ENCODE measurements around the gene LETMD1.
"Not testable (repeated sequence)": the region's sequence is repeated elsewhere in the genome, so short reads cannot be mapped to it uniquely, and the experiment has no call there.

Gene LETMD1

GRCh38 chr12:51027342-51027835, 20.7 kb upstream of the LETMD1 start:
- DNase-seq: no peak

GRCh38 chr12:51028126-51028812, 19.9 kb upstream of the LETMD1 start:
- DNase-seq: no peak

- no peak for DNase-seq
Measured at GRCh38 chr12:51028813-51029150, 19.3 kb upstream of the LETMD1 start.

GRCh38 chr12:51033048-51033447, 15.1 kb upstream of the LETMD1 start:
- no peak for DNase-seq

GRCh38 chr12:51033457-51034089, 14.6 kb upstream of the LETMD1 start:
- no peak for DNase-seq

- no peak for DNase-seq
Measured at GRCh38 chr12:51036279-51036678, 11.8 kb upstream of the LETMD1 start.

- no peak for DNase-seq
Measured at GRCh38 chr12:51048661-51049251, 629 bp downstream of the LETMD1 start.

- no peak for DNase-seq
Measured at GRCh38 chr12:51049525-51049924, 1.4 kb downstream of the LETMD1 start.

GRCh38 chr12:51051787-51052186, 3.7 kb downstream of the LETMD1 start:
- DNase-seq: no peak

- no peak for DNase-seq
Measured at GRCh38 chr12:51055060-51055459, 6.9 kb downstream of the LETMD1 start.

GRCh38 chr12:51056242-51056641, 8.1 kb downstream of the LETMD1 start:
- no peak for DNase-seq

GRCh38 chr12:51059086-51059485, 11.0 kb downstream of the LETMD1 start:
- DNase-seq: no peak

- DNase-seq: no peak
Measured at GRCh38 chr12:51062631-51063397, 14.7 kb downstream of the LETMD1 start.

GRCh38 chr12:51065530-51065929, 17.4 kb downstream of the LETMD1 start:
- DNase-seq: no peak

GRCh38 chr12:51067229-51067628, 19.1 kb downstream of the LETMD1 start:
- DNase-seq: no peak

- no peak for DNase-seq
Measured at GRCh38 chr12:51067771-51068170, 19.6 kb downstream of the LETMD1 start.

GRCh38 chr12:51070004-51070403, 21.9 kb downstream of the LETMD1 start:
- no peak for DNase-seq

GRCh38 chr12:51071663-51072062, 23.5 kb downstream of the LETMD1 start:
- no peak for DNase-seq

GRCh38 chr12:51075390-51075789, 27.3 kb downstream of the LETMD1 start:
- no peak for DNase-seq

- DNase-seq: no peak
Measured at GRCh38 chr12:51076236-51076930, 28.3 kb downstream of the LETMD1 start.

- DNase-seq: no peak
Measured at GRCh38 chr12:51077930-51078329, 29.8 kb downstream of the LETMD1 start.

GRCh38 chr12:51078346-51078745, 30.2 kb downstream of the LETMD1 start:
- not testable (repeated sequence) for DNase-seq

GRCh38 chr12:51078866-51079265, 30.7 kb downstream of the LETMD1 start:
- not testable (repeated sequence) for DNase-seq

Data from activated CD4-positive, CD25-positive, alpha-beta regulatory T cell treated with anti-CD3 and anti-CD28 coated beads, Interleukin-2, amount 50 U/mL, for 72 hours (primary cell).